ENCODE results near the gene TMEM179.

The TMEM179 gene

GRCh38 chr14:104555430-104556255 is 48.9 kb downstream of the TMEM179 start:
- no peak for TF ChIP-seq CTCF (conservative IDR thresholded peaks at IDR 0.05; ENCODE audit: low read depth, low read length)
- H3K4me3 ChIP-seq (ENCODE audit: low read depth, low read length): no peak overlapping the region
- no peak for DNase-seq (ENCODE audit: low read depth)

- TF ChIP-seq CTCF (conservative IDR thresholded peaks at IDR 0.05; ENCODE audit: low read depth, low read length): no peak
- no peak overlapping the region for H3K4me3 ChIP-seq (ENCODE audit: low read depth, low read length)
- DNase-seq (ENCODE audit: low read depth): no peak
Observed at GRCh38 chr14:104554608-104555429, 49.8 kb downstream of the TMEM179 start.

- no peak for DNase-seq (ENCODE audit: low read depth)
- no peak for TF ChIP-seq CTCF (conservative IDR thresholded peaks at IDR 0.05; ENCODE audit: low read depth, low read length)
- H3K4me3 ChIP-seq (ENCODE audit: low read depth, low read length): no peak overlapping the region
Observed at GRCh38 chr14:104554088-104554607, 50.4 kb downstream of the TMEM179 start.

GRCh38 chr14:104553166-104554087 is 51.1 kb downstream of the TMEM179 start:
- TF ChIP-seq CTCF (conservative IDR thresholded peaks at IDR 0.05; ENCODE audit: low read depth, low read length): no peak
- H3K4me3 ChIP-seq (ENCODE audit: low read depth, low read length): no peak overlapping the region
- no peak for DNase-seq (ENCODE audit: low read depth)

- DNase-seq (ENCODE audit: low read depth): no peak
- H3K4me3 ChIP-seq (ENCODE audit: low read depth, low read length): no peak overlapping the region
- no peak for TF ChIP-seq CTCF (conservative IDR thresholded peaks at IDR 0.05; ENCODE audit: low read depth, low read length)
Observed at GRCh38 chr14:104552738-104553125, 51.8 kb downstream of the TMEM179 start.
